CD14-positive monocyte (primary cell): ENCODE measurements around the gene RASGRP1. TPM values are rescaled to one million over a fixed set of nuclear protein-coding genes. Genes with fewer than 3 reads are reported as not detected.
"Not testable (repeated sequence)": the region's sequence is repeated elsewhere in the genome, so short reads cannot be mapped to it uniquely, and the experiment has no call there.

Source experiments
- DNase-seq, 3 donors: peaks; one replicate each; pipeline ENCODE4 v3.0.0-alpha.2; 2011 to 2022
- H2AFZ ChIP-seq: 2 replicates; pipeline ENCODE4 v1.6.0; 2012; ENCODE audit warnings: mild to moderate bottlenecking, low read depth, low read length, inconsistent platforms; ENCODE audit not compliant: insufficient read depth, poor library complexity, severe bottlenecking
- H3K27ac ChIP-seq, 2 donors: 1 replicate in 1 of 2; 2 replicates in 1 of 2; pipeline ENCODE4 v1.5.1; 2012 to 2013; ENCODE audit warnings: low read length in 2 of 2, control low read depth in 1 of 2, inconsistent platforms in 1 of 2, low read depth in 1 of 2, mild to moderate bottlenecking in 1 of 2
- H3K27me3 ChIP-seq, 2 donors: one replicate each; pipeline versions ENCODE4 v1.6.0 to v1.6.1; 2011 to 2013; ENCODE audit warnings: low read length in 2 of 2; ENCODE audit not compliant: control insufficient read depth in 2 of 2, insufficient read depth in 2 of 2
- H3K36me3 ChIP-seq, 2 donors: replicated peaks in 1 of 2; 1 replicate in 1 of 2; 2 replicates in 1 of 2; pipeline versions ENCODE4 v1.5.1 to v1.6.1; 2012 to 2013; ENCODE audit warnings: low read length in 2 of 2, control low read depth in 1 of 2, inconsistent platforms in 1 of 2, mild to moderate bottlenecking in 1 of 2; ENCODE audit not compliant: insufficient read depth in 2 of 2, control insufficient read depth in 1 of 2
- H3K4me1 ChIP-seq, 2 donors: 1 replicate in 1 of 2; 2 replicates in 1 of 2; pipeline versions ENCODE4 v1.5.1 to v1.6.1; 2012 to 2013; ENCODE audit warnings: low read length in 2 of 2, control low read depth in 1 of 2, inconsistent platforms in 1 of 2, mild to moderate bottlenecking in 1 of 2, moderate library complexity in 1 of 2; ENCODE audit not compliant: insufficient read depth in 2 of 2, control insufficient read depth in 1 of 2
- H3K4me2 ChIP-seq: replicated peaks from 2 replicates; pipeline ENCODE3; 2012; ENCODE audit warnings: low read length, moderate library complexity, mild to moderate bottlenecking; ENCODE audit not compliant: poor library complexity, severe bottlenecking; ENCODE audit errors: extremely low read depth
- H3K4me3 ChIP-seq, 3 experiments: fragments of 200-600 bp in 1 of 3; sonication (generic) in 1 of 3; replicated peaks in 1 of 3; 1 replicate in 2 of 3; 2 replicates in 1 of 3; pipeline ENCODE4 v1.5.1; 2011 to 2013; ENCODE audit warnings: low read length in 3 of 3, mild to moderate bottlenecking in 3 of 3, control low read depth in 2 of 3, low read depth in 2 of 3, inconsistent platforms in 1 of 3, moderate library complexity in 1 of 3
- H3K79me2 ChIP-seq: 2 replicates; pipeline ENCODE4 v1.6.0; 2012; ENCODE audit warnings: mild to moderate bottlenecking, control low read depth, inconsistent platforms, low read length, moderate library complexity; ENCODE audit not compliant: insufficient read depth
- H3K9ac ChIP-seq: 2 replicates; pipeline ENCODE4 v1.6.0; 2017; ENCODE audit warnings: low read length, mild to moderate bottlenecking; ENCODE audit not compliant: insufficient read depth, poor library complexity, severe bottlenecking
- H3K9me3 ChIP-seq, 2 donors: replicated peaks in 1 of 2; 1 replicate in 1 of 2; 2 replicates in 1 of 2; pipeline versions ENCODE4 v1.5.1 to v1.6.1; 2012 to 2013; ENCODE audit warnings: low read length in 2 of 2, control low read depth in 1 of 2; ENCODE audit not compliant: control insufficient read depth in 1 of 2, insufficient read depth in 1 of 2
- H4K20me1 ChIP-seq: 2 replicates; pipeline ENCODE4 v1.6.0; 2012; ENCODE audit warnings: mild to moderate bottlenecking, low read length, control low read depth, moderate library complexity; ENCODE audit not compliant: insufficient read depth
- H3K27ac Mint-ChIP-seq, 7 donors: one replicate each; pipeline ENCODE4 v1.8.0; 2020; ENCODE audit warnings: mild to moderate bottlenecking in 7 of 7, mixed read lengths in 7 of 7, moderate library complexity in 6 of 7, inconsistent platforms in 2 of 7
- H3K27me3 Mint-ChIP-seq, 3 donors: one replicate each; pipeline ENCODE4 v1.8.0; 2021 to 2022; ENCODE audit warnings: low read depth in 3 of 3, mild to moderate bottlenecking in 3 of 3, mixed read lengths in 3 of 3, moderate library complexity in 3 of 3, inconsistent platforms in 1 of 3
- H3K36me3 Mint-ChIP-seq, 2 donors: one replicate each; pipeline ENCODE4 v1.8.0; 2020; ENCODE audit warnings: mixed read lengths in 2 of 2, inconsistent platforms in 1 of 2, mild to moderate bottlenecking in 1 of 2
- H3K4me1 Mint-ChIP-seq: one replicate; pipeline ENCODE4 v1.8.0; 2020; ENCODE audit warnings: mild to moderate bottlenecking, mixed read lengths
- H3K4me3 Mint-ChIP-seq, 2 donors: one replicate each; pipeline ENCODE4 v1.8.0; 2020; ENCODE audit warnings: mild to moderate bottlenecking in 2 of 2, mixed read lengths in 2 of 2, moderate library complexity in 1 of 2
- H3K9me3 Mint-ChIP-seq, 7 donors: one replicate each; pipeline ENCODE4 v1.8.0; 2020 to 2022; ENCODE audit warnings: mixed read lengths in 7 of 7, mild to moderate bottlenecking in 6 of 7, moderate library complexity in 6 of 7, inconsistent platforms in 2 of 7
- WGBS: methylation state at CpG from one replicate; pipeline ENCODE4 v1.1.5; 2013; ENCODE audit warnings: missing lambda C conversion rate; ENCODE audit not compliant: insufficient coverage; 5-methylcytosine and 5-hydroxymethylcytosine counted together
- intact Hi-C, 2 donors: fragments of 100-400 bp; cut with micrococcal nuclease; formaldehyde crosslinking; loops; one replicate each; pipeline versions ENCODE4 v1.15.0 to v1.15.1; 2023
- polyA plus RNA-seq, 3 donors: library from polyadenylated mRNA; depleted of rRNA in 1 of 3; unstranded in 2 of 3; stranded (reverse) in 1 of 3; fragments of 300-500 nt in 2 of 3; fragments of >200 nt in 1 of 3; fragmentation: Illumina TruSeq in 2 of 3; gene quantifications; 1 replicate in 2 of 3; 2 replicates in 1 of 3; pipeline ENCODE4 v1.2.3, GENCODE V29; 2012 to 2021
- TF ChIP-seq, protein P1 (sequence below): fragments of 200-600 bp; IDR thresholded peaks from one replicate; pipeline ENCODE4 v1.8.0; 2022; ENCODE audit warnings: antibody characterized with exemption, mild to moderate bottlenecking

RASGRP1 gene
- polyA plus RNA-seq, 3 donors = 0.05 to 0.38 (median 0.13) TPM

DNA sequence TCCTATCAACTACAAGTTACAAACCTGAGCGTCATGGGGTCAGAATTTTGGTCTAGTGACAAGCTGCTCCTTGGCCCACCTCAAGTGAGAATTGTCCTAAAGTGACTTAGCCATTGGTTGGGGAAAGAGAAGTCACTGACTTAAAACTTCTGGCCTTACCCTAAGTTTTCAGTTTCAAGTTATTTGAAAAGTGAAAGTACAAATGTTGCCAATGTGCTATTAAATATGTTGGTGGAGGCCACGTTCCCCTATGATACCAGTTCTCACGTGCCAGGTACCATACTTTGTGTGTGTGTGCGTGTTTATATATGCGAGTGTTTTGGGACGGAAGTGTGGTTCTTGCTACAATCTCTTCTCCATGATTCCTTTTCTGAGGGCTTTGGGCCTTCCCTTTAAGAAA lies 22.6 kb upstream of the RASGRP1 start:
- no peak for DNase-seq
- no peak overlapping the region for H3K27ac ChIP-seq
- H4K20me1 ChIP-seq = no peaks in the 10 kb centered on the region
- H3K9ac ChIP-seq = no peak overlapping the region
- Mint-ChIP-seq H3K9me3 (peaks cover 0 to 15% (median 6%) of the 10 kb centered on the region in 7 donors), H3K27ac (no peak overlapping the region), H3K4me3 (no peak overlapping the region), H3K36me3 (no peaks in the 10 kb centered on the region), H3K4me1 (peaks cover 2% of the 10 kb centered on the region), H3K27me3 (peaks cover 0 to 2% (median 2%) of the 10 kb centered on the region in 3 donors)
- H3K4me2 ChIP-seq = no peak overlapping the region
- no peak overlapping the region for H2AFZ ChIP-seq
- intact Hi-C loops = no loop called here
- no peaks in the 10 kb centered on the region for H3K9me3 ChIP-seq
- no peaks in the 10 kb centered on the region for H3K36me3 ChIP-seq
- no peaks in the 10 kb centered on the region for H3K79me2 ChIP-seq
- H3K4me3 ChIP-seq = no peak overlapping the region
- H3K27me3 ChIP-seq = no peaks in the 10 kb centered on the region
- 0% methylated on average over 1 of the region's 6 CpGs for WGBS
- no peaks in the 10 kb centered on the region for H3K4me1 ChIP-seq
- TF ChIP-seq, protein P1, sequence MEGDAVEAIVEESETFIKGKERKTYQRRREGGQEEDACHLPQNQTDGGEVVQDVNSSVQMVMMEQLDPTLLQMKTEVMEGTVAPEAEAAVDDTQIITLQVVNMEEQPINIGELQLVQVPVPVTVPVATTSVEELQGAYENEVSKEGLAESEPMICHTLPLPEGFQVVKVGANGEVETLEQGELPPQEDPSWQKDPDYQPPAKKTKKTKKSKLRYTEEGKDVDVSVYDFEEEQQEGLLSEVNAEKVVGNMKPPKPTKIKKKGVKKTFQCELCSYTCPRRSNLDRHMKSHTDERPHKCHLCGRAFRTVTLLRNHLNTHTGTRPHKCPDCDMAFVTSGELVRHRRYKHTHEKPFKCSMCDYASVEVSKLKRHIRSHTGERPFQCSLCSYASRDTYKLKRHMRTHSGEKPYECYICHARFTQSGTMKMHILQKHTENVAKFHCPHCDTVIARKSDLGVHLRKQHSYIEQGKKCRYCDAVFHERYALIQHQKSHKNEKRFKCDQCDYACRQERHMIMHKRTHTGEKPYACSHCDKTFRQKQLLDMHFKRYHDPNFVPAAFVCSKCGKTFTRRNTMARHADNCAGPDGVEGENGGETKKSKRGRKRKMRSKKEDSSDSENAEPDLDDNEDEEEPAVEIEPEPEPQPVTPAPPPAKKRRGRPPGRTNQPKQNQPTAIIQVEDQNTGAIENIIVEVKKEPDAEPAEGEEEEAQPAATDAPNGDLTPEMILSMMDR = no peak

DNA sequence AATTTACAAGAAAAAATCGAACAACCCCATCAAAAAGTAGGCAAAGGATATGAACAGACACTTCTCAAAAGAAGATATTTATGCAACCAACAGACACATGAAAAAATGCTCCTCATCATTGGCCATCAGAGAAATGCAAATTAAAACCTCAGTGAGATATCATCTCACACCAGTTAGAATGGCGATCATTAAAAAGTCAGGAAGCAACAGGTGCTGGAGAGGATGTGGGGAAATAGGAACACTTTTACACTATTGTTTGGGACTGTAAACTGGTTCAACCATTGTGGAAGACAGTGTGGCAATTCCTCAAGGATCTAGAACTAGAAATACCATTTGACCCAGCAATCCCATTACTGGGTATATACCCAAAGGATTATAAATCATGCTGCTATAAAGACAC lies 21.4 kb upstream of the RASGRP1 start:
- H3K36me3 Mint-ChIP-seq, intact Hi-C loops: not testable (repeated sequence)
- WGBS = no CpG with 5 or more reads among the region's 2 CpGs

More for the DNA sequence above, 21.4 kb upstream of the RASGRP1 start:
- H3K27me3 Mint-ChIP-seq, H3K4me1 Mint-ChIP-seq, DNase-seq, H3K4me3 ChIP-seq, H4K20me1 ChIP-seq, H3K4me2 ChIP-seq, H3K27ac ChIP-seq, H3K27ac Mint-ChIP-seq, H3K36me3 ChIP-seq, H2AFZ ChIP-seq, H3K79me2 ChIP-seq, H3K4me3 Mint-ChIP-seq, H3K9ac ChIP-seq, H3K9me3 ChIP-seq, H3K4me1 ChIP-seq, H3K27me3 ChIP-seq: not testable (repeated sequence)
- H3K9me3 Mint-ChIP-seq = peaks cover 0 to 17% (median 4%) of the 10 kb centered on the region in 7 donors
